OCI-LY3 (cell line): ENCODE results near the gene ZC3H10.
A peak's percentile ranks its signal among the peaks of the same experiment; 100 is the strongest.

Experiments
- H2AFZ ChIP-seq: fragments of 200-600, 300-600 bp; shearing (Covaris generic); 2 replicates; pipeline ENCODE4 v1.6.0; 2014; ENCODE audit warnings: antibody characterized with exemption, low read depth, low read length
- H3K27ac ChIP-seq: fragments of 200-600, 300-600 bp; sonication (generic); 2 replicates; pipeline ENCODE4 v1.5.1; 2014; ENCODE audit warnings: mild to moderate bottlenecking, low read length, moderate library complexity, mixed read lengths
- H3K27me3 ChIP-seq: fragments of 200-600, 300-600 bp; sonication (generic); 2 replicates; pipeline ENCODE4 v1.6.1; 2014; ENCODE audit warnings: low read depth, low read length, mixed read lengths
- H3K36me3 ChIP-seq: fragments of 200-600, 300-600 bp; sonication (generic); replicated peaks from 2 replicates; pipeline ENCODE3; 2014; ENCODE audit warnings: low read depth, low read length, mixed read lengths
- H3K4me1 ChIP-seq: fragments of 300-600, 200-600 bp; sonication (generic); 2 replicates; pipeline ENCODE4 v1.6.1; 2014; ENCODE audit warnings: low read length, mixed read lengths
- H3K4me2 ChIP-seq: fragments of 200-600, 300-600 bp; sonication (generic); 2 replicates; pipeline ENCODE4 v1.6.1; 2014; ENCODE audit warnings: low read length, mixed read lengths
- H3K4me3 ChIP-seq: fragments of 300-600, 200-600 bp; sonication (generic); 2 replicates; pipeline ENCODE4 v1.5.1; 2014; ENCODE audit warnings: antibody characterized with exemption, mild to moderate bottlenecking, low read length, moderate library complexity
- H3K79me2 ChIP-seq: fragments of 300-600, 200-600 bp; shearing (Covaris generic); 2 replicates; pipeline ENCODE4 v1.6.1; 2014; ENCODE audit warnings: mild to moderate bottlenecking, low read length, mixed read lengths
- H3K9ac ChIP-seq: fragments of 300-600, 200-600 bp; shearing (Covaris generic); 2 replicates; pipeline ENCODE4 v1.6.0; 2014; ENCODE audit warnings: mild to moderate bottlenecking, low read length, moderate library complexity
- H3K9me3 ChIP-seq: fragments of 200-600, 300-600 bp; shearing (Covaris generic); 2 replicates; pipeline ENCODE4 v1.6.1; 2014; ENCODE audit warnings: low read length, mixed read lengths; ENCODE audit not compliant: insufficient read depth
- H4K20me1 ChIP-seq: fragments of 200-600, 300-600 bp; sonication (generic); 2 replicates; pipeline ENCODE4 v1.6.1; 2016; ENCODE audit warnings: low read length, mixed read lengths; ENCODE audit not compliant: insufficient read depth
- EZH2phosphoT487 ChIP-seq: fragments of 200-600 bp; shearing (Covaris generic); IDR thresholded peaks from 2 replicates; pipeline ENCODE4 v1.6.1; 2018; ENCODE audit warnings: antibody characterized with exemption, mixed run types, low read depth
- TF ChIP-seq, protein P1 (sequence below): fragments of 200-600, 300-600 bp; sonication (generic); IDR thresholded peaks from 2 replicates; pipeline ENCODE4 v1.5.1; 2014; ENCODE audit warnings: antibody characterized with exemption, low read length, low read depth

ZC3H10 gene

DNA sequence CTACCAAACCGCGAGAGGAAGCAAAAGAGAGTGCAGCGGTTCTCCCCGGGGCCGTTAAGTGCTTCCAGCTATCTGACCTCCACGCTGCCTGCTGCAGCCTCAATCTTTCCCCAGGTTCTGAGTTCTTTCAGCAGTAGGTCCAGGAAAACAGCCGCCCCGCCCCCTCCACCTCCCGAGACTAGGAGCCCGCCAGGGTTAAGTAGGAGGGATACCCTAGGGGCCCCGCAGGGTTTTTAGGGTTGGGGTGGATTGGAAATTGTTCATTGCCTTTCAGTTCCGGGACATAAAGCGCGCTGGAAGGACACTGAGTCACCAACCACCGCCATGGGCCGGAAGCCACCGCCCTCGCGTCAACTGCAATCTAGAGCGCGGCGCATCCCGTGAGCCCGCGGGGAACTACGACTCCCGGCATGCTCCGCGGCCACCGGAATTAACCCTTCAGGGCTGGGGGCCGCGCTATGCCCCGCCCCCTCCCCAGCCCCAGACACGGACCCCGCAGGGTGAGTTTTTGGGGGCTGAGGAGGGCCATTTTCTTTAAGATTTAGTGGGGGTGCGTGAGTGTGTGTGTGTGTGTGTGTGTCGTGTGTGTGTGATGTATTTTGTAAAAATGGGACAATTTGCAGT is 34.2 kb downstream of the ZC3H10 start, which contains the start of gene MYL6B:
Gene MYL6B (plus strand): TSS at position 456 of the 624 bp plus-strand sequence. CDS start 1,332 bp downstream, outside the sequence.
- Histone ChIP-seq H3K27me3 (no peaks in the 10 kb centered on the region), H3K27ac (peak within 1 kb of the TSS; percentile 78), H3K79me2 (peaks cover 8% of the 10 kb centered on the region; the same call in 1 of the 2 replicates), H3K9me3 (no peaks in the 10 kb centered on the region), H3K9ac (peak within 1 kb of the TSS; percentile 86), H4K20me1 (no peaks in the 10 kb centered on the region), H3K36me3 (no peaks in the 10 kb centered on the region), H2AFZ (peak within 1 kb of the TSS; percentile 88), H3K4me1 (peaks cover 15% of the 10 kb centered on the region), H3K4me2 (peak within 1 kb of the TSS; percentile 94), H3K4me3 (peak within 1 kb of the TSS; percentile 91)
- TF ChIP-seq EZH2phosphoT487, result no peak
- TF ChIP-seq, protein P1, sequence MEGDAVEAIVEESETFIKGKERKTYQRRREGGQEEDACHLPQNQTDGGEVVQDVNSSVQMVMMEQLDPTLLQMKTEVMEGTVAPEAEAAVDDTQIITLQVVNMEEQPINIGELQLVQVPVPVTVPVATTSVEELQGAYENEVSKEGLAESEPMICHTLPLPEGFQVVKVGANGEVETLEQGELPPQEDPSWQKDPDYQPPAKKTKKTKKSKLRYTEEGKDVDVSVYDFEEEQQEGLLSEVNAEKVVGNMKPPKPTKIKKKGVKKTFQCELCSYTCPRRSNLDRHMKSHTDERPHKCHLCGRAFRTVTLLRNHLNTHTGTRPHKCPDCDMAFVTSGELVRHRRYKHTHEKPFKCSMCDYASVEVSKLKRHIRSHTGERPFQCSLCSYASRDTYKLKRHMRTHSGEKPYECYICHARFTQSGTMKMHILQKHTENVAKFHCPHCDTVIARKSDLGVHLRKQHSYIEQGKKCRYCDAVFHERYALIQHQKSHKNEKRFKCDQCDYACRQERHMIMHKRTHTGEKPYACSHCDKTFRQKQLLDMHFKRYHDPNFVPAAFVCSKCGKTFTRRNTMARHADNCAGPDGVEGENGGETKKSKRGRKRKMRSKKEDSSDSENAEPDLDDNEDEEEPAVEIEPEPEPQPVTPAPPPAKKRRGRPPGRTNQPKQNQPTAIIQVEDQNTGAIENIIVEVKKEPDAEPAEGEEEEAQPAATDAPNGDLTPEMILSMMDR, result no peak

DNA sequence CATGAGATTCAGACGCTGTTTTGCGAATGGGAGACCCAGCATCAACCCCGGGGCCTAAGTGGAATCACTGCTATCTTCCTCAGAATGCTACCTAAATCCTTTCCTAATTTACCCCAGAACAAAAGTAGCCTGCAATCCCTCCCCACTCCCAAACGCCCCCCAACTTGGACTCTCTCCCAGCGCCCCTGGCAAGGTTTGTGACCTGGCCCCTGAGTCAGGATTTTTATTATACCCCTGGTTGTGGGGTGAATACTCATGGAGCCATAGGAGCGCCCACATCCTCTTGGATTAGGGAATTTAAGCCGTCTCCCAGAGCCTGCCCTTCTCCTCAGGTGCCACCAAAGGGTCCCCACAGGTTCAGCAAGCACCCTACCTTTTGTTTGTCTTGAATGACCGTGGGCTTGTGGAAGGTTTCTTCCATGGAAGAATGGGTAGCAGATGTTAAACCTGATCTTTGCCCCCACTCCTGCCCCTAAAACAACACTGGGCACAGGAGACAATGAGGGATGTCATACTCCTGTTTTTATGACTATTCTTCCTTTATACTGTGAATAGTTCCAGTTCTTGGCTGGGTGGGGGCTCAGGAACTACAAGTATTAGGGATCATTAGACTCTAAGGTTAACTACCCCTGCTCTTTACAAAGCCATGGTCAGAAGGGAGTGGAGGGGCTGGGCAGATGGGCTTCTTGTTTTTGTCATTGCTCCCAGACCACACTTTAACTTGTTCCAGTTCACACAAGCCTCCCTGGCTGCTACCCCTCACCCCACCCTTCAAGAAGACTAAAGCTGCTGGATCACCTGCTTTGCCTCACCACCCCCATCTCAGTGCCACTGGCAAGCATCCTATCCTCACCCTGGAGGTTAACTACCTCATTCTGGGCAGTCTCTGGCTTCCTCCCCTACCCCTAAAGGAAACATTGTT is 35.0 kb downstream of the ZC3H10 start:
- Histone ChIP-seq H3K4me2 (peak overlapping the region; percentile 94), H3K27ac (no peak overlapping the region), H3K9me3 (no peaks in the 10 kb centered on the region), H3K4me3 (peak overlapping the region; percentile 91), H3K27me3 (no peaks in the 10 kb centered on the region), H2AFZ (peak overlapping the region; percentile 6; the same call in 1 of the 2 replicates), H3K36me3 (no peaks in the 10 kb centered on the region), H4K20me1 (no peaks in the 10 kb centered on the region), H3K79me2 (peaks cover 8% of the 10 kb centered on the region; the same call in 1 of the 2 replicates), H3K9ac (peak overlapping the region; percentile 86), H3K4me1 (peaks cover 17% of the 10 kb centered on the region)
- TF ChIP-seq, protein P1, result no peak
- TF ChIP-seq EZH2phosphoT487, result no peak

DNA sequence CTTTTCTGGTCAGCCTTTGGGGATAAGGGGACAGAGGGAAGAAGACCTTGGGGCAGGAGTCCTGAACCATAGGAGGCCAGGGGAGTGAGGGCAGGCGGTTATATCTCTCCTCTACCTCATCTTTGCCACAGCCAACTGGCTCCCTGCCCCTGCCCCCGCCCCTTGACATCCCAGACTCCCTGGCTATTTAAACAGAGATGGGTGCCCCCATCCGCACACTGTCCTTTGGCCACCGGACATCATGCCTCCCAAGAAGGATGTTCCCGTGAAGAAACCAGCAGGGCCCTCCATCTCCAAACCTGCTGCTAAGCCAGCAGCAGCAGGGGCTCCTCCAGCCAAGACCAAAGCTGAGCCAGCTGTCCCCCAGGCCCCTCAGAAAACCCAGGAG is 35.6 kb downstream of the ZC3H10 start:
- H3K36me3 ChIP-seq, result peaks cover 2% of the 10 kb centered on the region
- H3K79me2 ChIP-seq, result peaks cover 14% of the 10 kb centered on the region
- H2AFZ ChIP-seq, result no peak overlapping the region
- no peaks in the 10 kb centered on the region for H4K20me1 ChIP-seq
- H3K4me3 ChIP-seq, result no peak overlapping the region
- H3K4me2 ChIP-seq, result peak overlapping the region; percentile 94
- H3K27ac ChIP-seq, result no peak overlapping the region
- H3K9ac ChIP-seq, result no peak overlapping the region
- no peaks in the 10 kb centered on the region for H3K27me3 ChIP-seq
- peaks cover 17% of the 10 kb centered on the region for H3K4me1 ChIP-seq
- H3K9me3 ChIP-seq, result no peaks in the 10 kb centered on the region
- TF ChIP-seq, protein P1, result no peak
- no peak for TF ChIP-seq EZH2phosphoT487

DNA sequence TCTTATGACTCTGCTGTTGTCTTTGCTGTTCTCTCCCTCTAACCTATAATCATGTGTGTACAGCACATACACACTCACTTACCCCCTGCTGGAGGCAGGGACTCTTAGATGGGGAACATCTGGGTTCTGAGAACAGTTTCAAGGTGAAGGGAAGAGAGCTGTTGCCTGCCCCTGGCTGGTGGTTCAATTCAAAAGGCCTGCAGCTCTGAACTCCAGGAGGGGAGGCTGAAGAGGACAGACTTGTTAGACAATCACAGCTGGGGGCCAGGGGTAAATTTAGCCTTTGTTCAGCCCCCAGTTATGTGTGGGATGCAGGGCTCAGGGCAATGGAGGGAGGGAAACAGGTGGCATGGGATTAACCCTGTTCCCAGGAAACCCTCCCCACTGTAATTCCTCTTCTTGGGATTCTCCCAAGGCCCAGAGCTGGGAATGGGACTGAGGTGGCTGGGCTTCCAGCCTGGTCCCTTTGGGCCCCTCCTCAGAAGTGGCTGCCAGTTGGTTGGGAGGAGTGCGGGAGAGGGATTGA is 36.2 kb downstream of the ZC3H10 start:
- Histone ChIP-seq H3K79me2 (peaks cover 20% of the 10 kb centered on the region), H4K20me1 (peaks cover 4% of the 10 kb centered on the region; the same call in 1 of the 2 replicates), H2AFZ (no peak overlapping the region), H3K27me3 (no peaks in the 10 kb centered on the region), H3K4me1 (peaks cover 17% of the 10 kb centered on the region), H3K27ac (no peak overlapping the region), H3K4me2 (no peak overlapping the region), H3K36me3 (peaks cover 8% of the 10 kb centered on the region), H3K9ac (no peak overlapping the region), H3K9me3 (no peaks in the 10 kb centered on the region), H3K4me3 (no peak overlapping the region)
- TF ChIP-seq, protein P1, result no peak
- TF ChIP-seq EZH2phosphoT487, result no peak
